ENCODE data around the gene LEMD1.
A peak's percentile ranks its signal among the peaks of the same experiment; 100 is the strongest.

- no peak for TF ChIP-seq EZH2 (IDR thresholded peaks at IDR 0.05; ENCODE audit: borderline replicate concordance, low read length)
- peak; percentile 34; the same call in 1 of the 2 replicates for TF ChIP-seq CTCF (IDR thresholded peaks at IDR 0.05; ENCODE audit: low read length)
Measured at GRCh38 chr1:205438213-205439158, 16.6 kb upstream of the LEMD1 start.
